Small intestine (tissue), 7 donors: Measurements from ENCODE around the gene PTPN4. TPM values are rescaled to one million over a fixed set of nuclear protein-coding genes. Genes with fewer than 3 reads are reported as not detected.

Source experiments
- DNase-seq, 2 donors: peaks; one replicate each; pipeline versions ENCODE4 v3.0.0 to v3.0.0-alpha.2; 2013
- FAIRE-seq: peaks from 2 replicates; lab custom pipeline; 2012; peaks lifted over from hg19 to GRCh38; lab: Jason Lieb, UNC
- H3K27ac ChIP-seq, 3 donors: one replicate each; pipeline ENCODE4 v1.5.1; 2013; ENCODE audit warnings: low read length in 2 of 3, mild to moderate bottlenecking in 2 of 3, control low read depth in 1 of 3, inconsistent platforms in 1 of 3, low read depth in 1 of 3, moderate library complexity in 1 of 3
- H3K27me3 ChIP-seq, 3 donors: one replicate each; pipeline ENCODE4 v1.6.1; 2013; ENCODE audit warnings: low read length in 3 of 3, inconsistent platforms in 1 of 3; ENCODE audit not compliant: control insufficient read depth in 3 of 3, insufficient read depth in 3 of 3
- H3K36me3 ChIP-seq, 3 donors: one replicate each; pipeline ENCODE4 v1.6.1; 2013; ENCODE audit warnings: low read length in 3 of 3, inconsistent platforms in 1 of 3, low read depth in 1 of 3, mild to moderate bottlenecking in 1 of 3, moderate library complexity in 1 of 3; ENCODE audit not compliant: control insufficient read depth in 3 of 3, insufficient read depth in 2 of 3
- H3K4me1 ChIP-seq, 3 donors: one replicate each; pipeline ENCODE4 v1.6.1; 2013; ENCODE audit warnings: low read length in 2 of 3, inconsistent platforms in 1 of 3, low read depth in 1 of 3, mild to moderate bottlenecking in 1 of 3, moderate library complexity in 1 of 3; ENCODE audit not compliant: control insufficient read depth in 3 of 3, insufficient read depth in 2 of 3
- H3K4me3 ChIP-seq, 3 donors: one replicate each; pipeline ENCODE4 v1.5.1; 2013; ENCODE audit warnings: low read length in 3 of 3, control low read depth in 1 of 3, inconsistent platforms in 1 of 3, low read depth in 1 of 3, mild to moderate bottlenecking in 1 of 3, moderate library complexity in 1 of 3
- H3K9me3 ChIP-seq, 2 donors: one replicate each; pipeline ENCODE4 v1.6.1; 2013; ENCODE audit warnings: low read depth in 1 of 2, low read length in 1 of 2; ENCODE audit not compliant: control insufficient read depth in 2 of 2, insufficient read depth in 1 of 2
- WGBS, 3 donors: extraction: QIAGEN DNeasy Blood & Tissue Kit; methylation state at CpG; one replicate each; pipeline ENCODE4 v1.1.7; 2013; 5-methylcytosine and 5-hydroxymethylcytosine counted together
- polyA plus RNA-seq, 4 donors: library from polyadenylated mRNA; stranded (reverse) in 3 of 4; unstranded in 1 of 4; fragments of 200-250 nt in 3 of 4; fragments of 120-200 nt in 1 of 4; gene quantifications; one replicate each; pipeline versions ENCODE4 v1.2.1 to v1.2.3, GENCODE V29; 2013
- donor health status: healthy with polysubstance abuse.
- donor health status: control.
- donor health status: control.
- donor health status: Bipolar disorder and iron deficiency.
- donor health status: healthy.

The PTPN4 gene
- polyA plus RNA-seq, 4 donors: 1.9 to 13.4 (median 6.0) TPM

DNA sequence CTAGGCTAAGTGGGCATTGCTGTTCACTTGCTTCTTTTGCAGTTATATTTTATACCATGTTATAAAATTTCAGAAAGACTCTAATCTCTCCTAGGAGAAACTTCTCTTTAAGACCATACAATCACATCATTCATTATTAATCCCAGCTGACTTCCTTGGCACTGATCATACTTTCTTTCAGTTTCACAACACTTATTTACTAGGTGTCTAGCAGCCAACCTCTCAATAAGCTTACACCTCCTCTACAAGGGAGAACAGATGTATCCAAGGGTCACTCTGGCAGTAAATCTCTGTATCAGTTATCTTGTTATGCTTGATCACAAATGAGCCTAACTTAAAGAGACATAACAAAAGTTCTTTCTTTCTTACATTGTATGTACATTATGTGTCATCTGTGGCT is 183.3 kb downstream of the PTPN4 start:
- FAIRE-seq (no peak), DNase-seq (peak; percentile 48 to 90)
- peaks cover 2 to 4% (median 2%) of the 10 kb centered on the region in 3 donors for H3K36me3 ChIP-seq
- no peaks in the 10 kb centered on the region for H3K9me3 ChIP-seq
- H3K4me3 ChIP-seq: no peak overlapping the region
- H3K27me3 ChIP-seq: no peaks in the 10 kb centered on the region
- peak overlapping the region; percentile 44 to 64 (median 56) for H3K27ac ChIP-seq
- H3K4me1 ChIP-seq: peaks cover 4 to 12% (median 5%) of the 10 kb centered on the region in 3 donors

- Histone ChIP-seq H3K27me3 (no peaks in the 10 kb centered on the region), H3K4me3 (no peak overlapping the region), H3K27ac (no peak overlapping the region), H3K36me3 (peaks cover 2% of the 10 kb centered on the region in 3 donors), H3K4me1 (peaks cover 5 to 10% (median 9%) of the 10 kb centered on the region in 3 donors), H3K9me3 (no peaks in the 10 kb centered on the region)
- DNase-seq (no peak), FAIRE-seq (no peak)
- 87 to 100% (median 90%) methylated on average over 1 of the region's 1 CpG for WGBS, 3 donors
These were observed 187.8 kb downstream of the PTPN4 start for GRCh38 chr2:119947535-119947934.

DNA sequence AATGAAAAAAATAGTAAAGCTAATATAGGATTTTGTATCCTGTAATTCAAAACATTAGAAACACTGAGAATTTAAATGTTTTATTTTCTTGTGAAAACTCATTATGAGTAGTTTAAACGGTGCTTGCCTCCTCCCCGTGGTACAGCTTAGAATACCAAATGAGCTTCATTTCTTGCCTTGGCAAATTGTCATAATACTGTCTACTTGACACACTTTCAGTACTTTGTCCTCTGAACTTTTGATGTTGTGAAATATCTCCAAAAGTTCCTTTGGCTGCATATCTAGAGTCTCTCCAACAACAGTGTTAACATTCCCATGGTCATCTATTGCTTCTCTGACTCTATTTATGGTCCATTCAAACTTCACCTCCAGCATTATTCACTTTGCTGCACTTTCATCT is 191.2 kb downstream of the PTPN4 start:
- FAIRE-seq: no peak

DNA sequence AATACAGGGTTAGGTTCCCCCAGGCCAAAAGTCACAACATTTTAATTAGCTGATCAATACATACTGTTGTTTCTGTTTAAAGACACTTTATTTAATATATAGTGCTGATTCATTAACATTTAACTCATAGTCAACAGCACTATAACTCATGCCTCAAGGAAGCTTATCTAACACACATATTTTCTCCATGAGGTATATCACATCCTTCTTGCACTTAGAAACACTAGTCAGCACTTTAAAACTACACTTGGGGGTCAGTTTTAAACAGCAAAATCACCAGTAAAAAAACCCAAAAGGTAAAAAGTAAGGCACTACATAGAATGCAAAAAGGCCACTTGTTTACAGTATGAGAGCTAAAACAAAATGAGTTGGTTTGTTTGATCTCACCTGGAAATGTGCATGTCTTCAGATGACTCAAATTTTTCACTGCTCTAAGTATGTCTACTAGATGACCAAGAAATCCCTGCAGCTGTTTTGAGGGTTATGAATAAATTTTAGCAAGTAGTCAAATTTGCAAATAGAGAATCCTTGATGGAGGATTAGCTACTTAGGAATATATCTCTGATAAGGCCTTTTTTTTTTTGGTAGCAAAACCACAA is 199.0 kb downstream of the PTPN4 start:
- H3K36me3 ChIP-seq: peaks cover 3 to 11% (median 4%) of the 10 kb centered on the region in 3 donors

More for the DNA sequence above, 191.2 kb downstream of the PTPN4 start:
- no peaks in the 10 kb centered on the region for H3K9me3 ChIP-seq
- peak; percentile 45 to 67 for DNase-seq
- H3K4me3 ChIP-seq: no peak overlapping the region
- H3K27ac ChIP-seq: peak overlapping the region in 1 of 3 donors; percentile 11
- WGBS, 3 donors: 37 to 69% (median 49%) methylated on average over 2 of the region's 2 CpGs
- peaks cover 3 to 6% (median 4%) of the 10 kb centered on the region in 3 donors for H3K36me3 ChIP-seq
- peaks cover 0 to 5% (median 0%) of the 10 kb centered on the region in 3 donors for H3K4me1 ChIP-seq
- H3K27me3 ChIP-seq: no peaks in the 10 kb centered on the region

DNA sequence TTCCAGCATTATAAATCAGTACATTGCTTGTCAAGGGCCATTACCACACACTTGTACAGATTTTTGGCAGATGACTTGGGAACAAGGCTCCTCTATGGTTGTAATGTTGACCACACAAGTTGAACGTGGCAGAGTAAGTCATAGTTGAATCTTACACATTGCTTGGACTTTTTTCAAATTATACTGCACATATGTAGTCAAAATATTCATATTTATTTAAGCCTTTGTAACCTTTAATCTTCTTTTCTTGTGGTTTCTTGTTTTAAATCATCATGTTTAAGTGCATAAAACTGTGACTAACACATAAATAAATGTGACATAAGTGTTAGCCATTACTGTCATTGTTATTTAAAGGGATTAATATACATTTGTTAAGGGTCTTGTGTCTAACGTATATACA is 201.1 kb downstream of the PTPN4 start:
- no peaks in the 10 kb centered on the region for H3K27me3 ChIP-seq
- FAIRE-seq: no peak
- no peak for DNase-seq
- 57 to 82% (median 64%) methylated on average over 2 of the region's 2 CpGs for WGBS, 3 donors
- no peak overlapping the region for H3K27ac ChIP-seq
- no peak overlapping the region for H3K4me3 ChIP-seq
- H3K4me1 ChIP-seq: no peaks in the 10 kb centered on the region
- H3K9me3 ChIP-seq: peaks cover 0 to 3% of the 10 kb centered on the region in 2 donors
- peaks cover 2 to 9% (median 2%) of the 10 kb centered on the region in 3 donors for H3K36me3 ChIP-seq

More for the DNA sequence above, 199.0 kb downstream of the PTPN4 start:
- DNase-seq: peak in 1 of 2 donors; percentile 39
- Histone ChIP-seq H3K9me3 (peaks cover 0 to 3% of the 10 kb centered on the region in 2 donors), H3K4me1 (no peaks in the 10 kb centered on the region), H3K4me3 (no peak overlapping the region), H3K27ac (peak overlapping the region in 1 of 3 donors; percentile 35), H3K27me3 (no peaks in the 10 kb centered on the region)
- FAIRE-seq: no peak

- no peaks in the 10 kb centered on the region for H3K9me3 ChIP-seq
- H3K27ac ChIP-seq: peak overlapping the region in 1 of 3 donors; percentile 42
- FAIRE-seq (no peak), DNase-seq (peak; percentile 21 to 26)
- H3K27me3 ChIP-seq: no peaks in the 10 kb centered on the region
- peaks cover 0 to 8% (median 0%) of the 10 kb centered on the region in 3 donors for H3K4me1 ChIP-seq
- no peak overlapping the region for H3K4me3 ChIP-seq
- H3K36me3 ChIP-seq: no peaks in the 10 kb centered on the region
These were observed 222.2 kb downstream of the PTPN4 start for GRCh38 chr2:119981896-119982295.

GRCh38 chr2:119982506-119982905 is 222.8 kb downstream of the PTPN4 start:
- 51 to 68% (median 68%) methylated on average over 2 of the region's 2 CpGs for WGBS, 3 donors
- DNase-seq (peak; percentile 6 to 8), FAIRE-seq (no peak)
- no peaks in the 10 kb centered on the region for H3K36me3 ChIP-seq
- H3K9me3 ChIP-seq: no peaks in the 10 kb centered on the region
- peak overlapping the region in 1 of 3 donors; percentile 17 for H3K27ac ChIP-seq
- no peak overlapping the region for H3K4me3 ChIP-seq
- no peaks in the 10 kb centered on the region for H3K27me3 ChIP-seq
- peaks cover 0 to 8% (median 0%) of the 10 kb centered on the region in 3 donors for H3K4me1 ChIP-seq

- H3K4me3 ChIP-seq: no peak overlapping the region
- no peaks in the 10 kb centered on the region for H3K27me3 ChIP-seq
- no peaks in the 10 kb centered on the region for H3K36me3 ChIP-seq
- FAIRE-seq (no peak), DNase-seq (no peak)
- 83 to 85% (median 83%) methylated on average over 3 of the region's 3 CpGs for WGBS, 3 donors
- H3K9me3 ChIP-seq: peaks cover 0 to 2% of the 10 kb centered on the region in 2 donors
- H3K4me1 ChIP-seq: peaks cover 0 to 8% (median 0%) of the 10 kb centered on the region in 3 donors
- H3K27ac ChIP-seq: no peak overlapping the region
These were observed 223.4 kb downstream of the PTPN4 start for GRCh38 chr2:119983108-119983507.

- Histone ChIP-seq H3K4me1 (no peaks in the 10 kb centered on the region), H3K27ac (no peak overlapping the region), H3K9me3 (no peaks in the 10 kb centered on the region), H3K4me3 (no peak overlapping the region), H3K27me3 (no peaks in the 10 kb centered on the region), H3K36me3 (no peaks in the 10 kb centered on the region)
- WGBS, 3 donors: 67 to 77% (median 72%) methylated on average over 3 of the region's 3 CpGs
- DNase-seq: no peak
- no peak for FAIRE-seq
These were observed 236.4 kb downstream of the PTPN4 start for GRCh38 chr2:119996148-119996547.
